ENCODE data around the gene CHCHD3. TPM values are rescaled to one million over a fixed set of nuclear protein-coding genes. Genes with fewer than 3 reads are reported as not detected.

CHCHD3 gene
- total RNA-seq, 4 donors from 2014 or later = 66.0 to 79.1 (median 70.0) TPM

DNA sequence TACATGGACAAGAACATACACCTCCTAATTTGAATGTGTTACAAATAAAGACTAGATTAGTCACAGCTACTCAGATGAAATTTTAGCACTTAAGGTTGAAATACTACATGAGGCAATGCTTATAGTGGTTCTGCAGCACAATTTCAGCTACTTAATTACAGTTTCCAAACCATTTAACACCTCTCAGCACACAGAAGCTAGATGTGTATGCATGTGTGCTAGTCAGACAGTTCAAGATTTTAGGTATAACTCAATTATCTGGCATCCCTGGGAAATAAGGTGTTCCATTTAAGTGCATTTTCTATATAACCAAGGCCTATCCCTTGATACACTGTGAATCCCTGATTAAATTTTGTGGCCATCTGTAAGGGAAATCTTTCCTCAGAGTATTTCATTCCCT lies 141.8 kb downstream of the CHCHD3 start:
- Histone ChIP-seq H3K4me1 (peaks cover 0 to 5% of the 10 kb centered on the region in 2 donors), H3K9me3 (no peaks in the 10 kb centered on the region), H3K36me3 (no peaks in the 10 kb centered on the region), H3K4me3 (replicated peaks in 1 of 3) (no peak overlapping the region), H3K27me3 (no peaks in the 10 kb centered on the region), H3K27ac (no peak overlapping the region)
- DNase-seq = no peak
- TF ChIP-seq, protein P1, sequence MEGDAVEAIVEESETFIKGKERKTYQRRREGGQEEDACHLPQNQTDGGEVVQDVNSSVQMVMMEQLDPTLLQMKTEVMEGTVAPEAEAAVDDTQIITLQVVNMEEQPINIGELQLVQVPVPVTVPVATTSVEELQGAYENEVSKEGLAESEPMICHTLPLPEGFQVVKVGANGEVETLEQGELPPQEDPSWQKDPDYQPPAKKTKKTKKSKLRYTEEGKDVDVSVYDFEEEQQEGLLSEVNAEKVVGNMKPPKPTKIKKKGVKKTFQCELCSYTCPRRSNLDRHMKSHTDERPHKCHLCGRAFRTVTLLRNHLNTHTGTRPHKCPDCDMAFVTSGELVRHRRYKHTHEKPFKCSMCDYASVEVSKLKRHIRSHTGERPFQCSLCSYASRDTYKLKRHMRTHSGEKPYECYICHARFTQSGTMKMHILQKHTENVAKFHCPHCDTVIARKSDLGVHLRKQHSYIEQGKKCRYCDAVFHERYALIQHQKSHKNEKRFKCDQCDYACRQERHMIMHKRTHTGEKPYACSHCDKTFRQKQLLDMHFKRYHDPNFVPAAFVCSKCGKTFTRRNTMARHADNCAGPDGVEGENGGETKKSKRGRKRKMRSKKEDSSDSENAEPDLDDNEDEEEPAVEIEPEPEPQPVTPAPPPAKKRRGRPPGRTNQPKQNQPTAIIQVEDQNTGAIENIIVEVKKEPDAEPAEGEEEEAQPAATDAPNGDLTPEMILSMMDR (IDR thresholded peaks at IDR 0.05) = no peak
- intact Hi-C loops (cut with DNase I) = no loop called here

DNA sequence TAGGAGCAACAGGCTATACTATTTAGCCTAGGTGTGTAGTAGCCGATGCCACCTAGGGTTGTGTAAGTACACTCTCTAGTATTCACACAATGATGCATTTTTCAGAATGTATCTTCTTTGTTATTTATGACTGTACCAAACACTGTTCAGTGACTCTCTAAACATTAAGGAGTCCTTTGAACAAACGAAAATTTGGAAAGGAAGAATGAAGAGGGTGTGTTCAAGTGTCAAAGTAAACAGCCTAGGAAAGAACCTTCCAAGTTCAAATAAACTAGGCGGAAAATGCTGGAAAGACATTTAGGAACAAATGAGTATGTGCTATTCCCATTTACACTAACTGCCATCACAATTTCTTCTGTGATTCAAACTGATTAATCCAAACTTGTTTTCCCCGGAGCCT lies 142.4 kb downstream of the CHCHD3 start:
- Histone ChIP-seq H3K27ac (no peak overlapping the region), H3K4me3 (replicated peaks in 1 of 3) (no peak overlapping the region), H3K36me3 (no peaks in the 10 kb centered on the region), H3K4me1 (peaks cover 0 to 5% of the 10 kb centered on the region in 2 donors), H3K9me3 (no peaks in the 10 kb centered on the region), H3K27me3 (no peaks in the 10 kb centered on the region)
- WGBS, 2 donors = 75 to 76% methylated on average over 4 of the region's 4 CpGs
- no peak for DNase-seq
- intact Hi-C loops (cut with DNase I) = no loop called here
- TF ChIP-seq, protein P1 (IDR thresholded peaks at IDR 0.05) = no peak
- no peak for TF ChIP-seq POLR2A (IDR thresholded peaks at IDR 0.05)

DNA sequence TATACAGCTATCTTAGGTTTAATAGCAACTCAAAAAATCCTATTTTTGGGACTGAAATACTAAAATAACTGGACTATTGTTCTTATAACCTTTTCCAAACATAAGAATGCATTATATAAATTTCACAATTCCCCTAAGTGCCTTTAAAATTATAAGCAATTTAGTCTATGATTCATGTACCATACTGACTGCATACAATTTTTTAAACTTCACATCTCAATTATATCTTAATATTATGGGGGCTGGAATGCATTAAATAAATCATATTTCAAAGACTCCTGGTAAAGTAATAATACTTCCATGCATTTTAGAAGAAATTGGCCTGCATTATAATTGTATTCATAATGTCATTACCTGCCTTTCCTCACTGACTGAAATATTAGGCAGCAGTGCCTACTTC lies 144.6 kb downstream of the CHCHD3 start:
- Histone ChIP-seq H3K36me3 (no peaks in the 10 kb centered on the region), H3K4me3 (replicated peaks in 1 of 3) (no peak overlapping the region), H3K27ac (no peak overlapping the region), H3K9me3 (no peaks in the 10 kb centered on the region), H3K4me1 (peaks cover 0 to 5% of the 10 kb centered on the region in 2 donors), H3K27me3 (no peaks in the 10 kb centered on the region)
- TF ChIP-seq, protein P1 (IDR thresholded peaks at IDR 0.05) = no peak
- TF ChIP-seq POLR2A (IDR thresholded peaks at IDR 0.05) = no peak
- no peak for DNase-seq
- intact Hi-C loops (cut with DNase I) = no loop called here

DNA sequence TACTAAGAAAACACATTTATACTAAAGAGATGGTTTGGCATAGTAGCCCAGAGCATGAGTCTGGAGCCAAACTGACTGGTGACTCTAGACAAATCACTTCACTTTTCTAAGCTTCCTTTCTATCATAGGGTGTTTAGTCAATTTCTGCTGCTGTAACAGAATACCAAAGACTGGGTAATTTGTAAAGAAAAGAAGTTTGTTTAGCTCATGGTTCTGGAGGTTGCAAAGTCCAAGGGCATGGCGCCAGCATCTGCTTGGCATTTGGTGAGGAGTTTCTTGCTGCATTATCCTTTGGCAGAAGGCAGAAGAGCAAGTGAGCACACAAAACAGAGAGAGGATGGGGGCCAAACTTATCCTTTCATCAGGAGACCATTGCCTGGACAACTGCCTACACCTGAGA lies 146.3 kb downstream of the CHCHD3 start:
- no peak for TF ChIP-seq POLR2A (IDR thresholded peaks at IDR 0.05)
- TF ChIP-seq, protein P1 (IDR thresholded peaks at IDR 0.05) = no peak
- no peak for DNase-seq
- 100% methylated on average over 1 of the region's 1 CpG for WGBS, 2 donors

DNA sequence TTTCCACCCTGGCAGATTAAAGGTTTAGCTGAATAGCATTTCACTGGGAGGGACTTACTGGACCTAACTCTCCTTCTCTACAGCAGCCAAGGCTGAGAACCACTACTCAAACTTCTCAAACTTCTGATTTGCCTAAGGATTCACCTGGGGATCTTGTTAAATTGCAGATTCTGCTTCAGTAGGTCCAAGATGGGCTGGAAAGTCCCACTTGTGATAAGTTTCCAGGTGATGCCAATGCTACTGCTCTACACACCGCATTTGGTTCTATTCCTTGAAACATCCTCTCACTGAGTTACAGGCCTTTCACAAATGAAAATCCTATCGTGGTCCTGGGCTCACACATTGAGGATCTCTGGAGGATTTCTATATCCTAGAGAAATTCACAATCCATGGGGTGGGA lies 147.9 kb downstream of the CHCHD3 start:
- no peak overlapping the region for H3K4me3 ChIP-seq (replicated peaks in 1 of 3)
- WGBS, 2 donors = 94 to 100% methylated on average over 2 of the region's 2 CpGs
- H3K9me3 ChIP-seq = no peaks in the 10 kb centered on the region
- no peak overlapping the region for H3K27ac ChIP-seq
- no peak for TF ChIP-seq POLR2A (IDR thresholded peaks at IDR 0.05)
- TF ChIP-seq, protein P1 (IDR thresholded peaks at IDR 0.05) = no peak
- no peak for DNase-seq
- H3K36me3 ChIP-seq = no peaks in the 10 kb centered on the region
- H3K27me3 ChIP-seq = no peaks in the 10 kb centered on the region
- intact Hi-C loops (cut with DNase I) = no loop called here
- H3K4me1 ChIP-seq = peaks cover 0 to 5% of the 10 kb centered on the region in 2 donors

More for the DNA sequence above, 146.3 kb downstream of the CHCHD3 start:
- H3K4me3 ChIP-seq (replicated peaks in 1 of 3) = no peak overlapping the region
- peaks cover 0 to 5% of the 10 kb centered on the region in 2 donors for H3K4me1 ChIP-seq
- intact Hi-C loops (cut with DNase I) = no loop called here
- no peaks in the 10 kb centered on the region for H3K36me3 ChIP-seq
- no peaks in the 10 kb centered on the region for H3K9me3 ChIP-seq
- no peaks in the 10 kb centered on the region for H3K27me3 ChIP-seq
- no peak overlapping the region for H3K27ac ChIP-seq

Measured in thyroid gland (tissue), 4 donors.